ENCODE results near the gene AKAP9. TPM values are rescaled to one million over a fixed set of nuclear protein-coding genes. Genes with fewer than 3 reads are reported as not detected.

AKAP9 gene
- total RNA-seq, 1 experiment from 2014 or later: 71.3 TPM

DNA sequence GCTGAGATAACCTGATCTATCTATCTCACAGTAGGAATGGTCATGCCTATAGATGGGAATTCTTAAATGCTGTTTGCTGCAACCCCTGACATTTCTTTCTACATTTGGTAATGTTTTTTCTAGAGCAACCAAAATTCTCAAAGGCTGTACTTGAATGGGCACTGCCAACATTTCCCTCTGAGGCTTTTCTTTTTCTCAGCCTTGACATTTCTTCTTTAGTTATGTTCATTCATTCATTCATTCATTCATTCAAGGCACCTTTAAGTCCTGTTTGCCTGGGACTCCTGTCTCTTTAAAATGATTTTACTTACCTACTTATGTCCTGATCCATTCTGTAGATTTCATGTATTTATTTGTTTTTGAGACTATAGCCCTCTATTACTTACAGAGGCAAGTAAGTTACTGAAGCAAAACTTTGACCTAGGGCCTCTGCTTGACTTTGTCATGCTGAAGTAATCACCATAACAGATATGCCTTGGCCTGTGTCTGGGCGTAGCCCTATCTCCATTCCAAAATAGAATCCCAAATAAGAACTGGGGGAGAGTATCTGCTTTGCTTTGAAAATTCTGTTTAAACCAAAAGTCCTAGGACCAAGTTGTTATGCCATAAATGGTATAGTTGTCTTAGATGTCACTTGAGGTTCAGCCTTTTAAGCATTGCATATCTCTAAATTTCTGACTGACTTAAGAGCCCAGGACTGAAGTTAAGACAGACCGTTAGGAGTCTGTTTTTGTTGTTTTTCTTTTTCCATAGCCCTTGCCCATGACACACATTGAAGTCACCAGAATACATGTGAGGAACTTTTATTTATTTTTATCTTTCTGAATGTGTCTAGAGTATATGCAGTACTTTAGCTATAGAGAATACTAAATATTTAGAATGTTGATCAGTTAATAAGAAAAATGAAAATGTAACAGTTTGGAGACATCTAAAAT, 59.2 kb downstream of the AKAP9 start:
- no peaks in the 10 kb centered on the region for H3F3A ChIP-seq (ENCODE audit: insufficient read depth, low read depth)
- H3K4me3 ChIP-seq: no peak overlapping the region
- no peaks in the 10 kb centered on the region for H3K4me1 ChIP-seq (replicated peaks; ENCODE audit: insufficient read depth)
- BruUV-seq (replicated peaks): no TSS peak
- no peaks in the 10 kb centered on the region for H3K27me3 ChIP-seq (ENCODE audit: insufficient read depth, low read depth)
- intact Hi-C loops (cut with micrococcal nuclease; ENCODE audit: unreplicated experiment): no loop called here
- peaks cover 6% of the 10 kb centered on the region; the same call in 1 of the 2 replicates for H3K36me3 ChIP-seq (ENCODE audit: low read depth)
- no peak for TF ChIP-seq EZH2 (IDR thresholded peaks at IDR 0.05; ENCODE audit: low read depth)
- TF ChIP-seq, protein P1, sequence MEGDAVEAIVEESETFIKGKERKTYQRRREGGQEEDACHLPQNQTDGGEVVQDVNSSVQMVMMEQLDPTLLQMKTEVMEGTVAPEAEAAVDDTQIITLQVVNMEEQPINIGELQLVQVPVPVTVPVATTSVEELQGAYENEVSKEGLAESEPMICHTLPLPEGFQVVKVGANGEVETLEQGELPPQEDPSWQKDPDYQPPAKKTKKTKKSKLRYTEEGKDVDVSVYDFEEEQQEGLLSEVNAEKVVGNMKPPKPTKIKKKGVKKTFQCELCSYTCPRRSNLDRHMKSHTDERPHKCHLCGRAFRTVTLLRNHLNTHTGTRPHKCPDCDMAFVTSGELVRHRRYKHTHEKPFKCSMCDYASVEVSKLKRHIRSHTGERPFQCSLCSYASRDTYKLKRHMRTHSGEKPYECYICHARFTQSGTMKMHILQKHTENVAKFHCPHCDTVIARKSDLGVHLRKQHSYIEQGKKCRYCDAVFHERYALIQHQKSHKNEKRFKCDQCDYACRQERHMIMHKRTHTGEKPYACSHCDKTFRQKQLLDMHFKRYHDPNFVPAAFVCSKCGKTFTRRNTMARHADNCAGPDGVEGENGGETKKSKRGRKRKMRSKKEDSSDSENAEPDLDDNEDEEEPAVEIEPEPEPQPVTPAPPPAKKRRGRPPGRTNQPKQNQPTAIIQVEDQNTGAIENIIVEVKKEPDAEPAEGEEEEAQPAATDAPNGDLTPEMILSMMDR (conservative IDR thresholded peaks at IDR 0.05): no peak
- H3K4me2 ChIP-seq: no peak overlapping the region
- no peak for DNase-seq
- no peak overlapping the region for H3K27ac ChIP-seq
- ChIA-PET POLR2A (ENCODE audit: unreplicated experiment) (interaction anchor here (0.6 kb wide), 1 partner anchor 32 kb away, joined by 3 read pairs; no protein-coding TSS in a partner anchor), CTCF (no interaction called here)
- no peaks in the 10 kb centered on the region for H3K79me2 ChIP-seq (ENCODE audit: low read depth)
- H3K9me2 ChIP-seq (ENCODE audit: insufficient read depth): no peaks in the 10 kb centered on the region
- H4K20me1 ChIP-seq (ENCODE audit: insufficient read depth): no peaks in the 10 kb centered on the region
- H3K9me3 ChIP-seq (ENCODE audit: insufficient read depth, low read depth): no peaks in the 10 kb centered on the region
- no peak overlapping the region for H2AFZ ChIP-seq

DNA sequence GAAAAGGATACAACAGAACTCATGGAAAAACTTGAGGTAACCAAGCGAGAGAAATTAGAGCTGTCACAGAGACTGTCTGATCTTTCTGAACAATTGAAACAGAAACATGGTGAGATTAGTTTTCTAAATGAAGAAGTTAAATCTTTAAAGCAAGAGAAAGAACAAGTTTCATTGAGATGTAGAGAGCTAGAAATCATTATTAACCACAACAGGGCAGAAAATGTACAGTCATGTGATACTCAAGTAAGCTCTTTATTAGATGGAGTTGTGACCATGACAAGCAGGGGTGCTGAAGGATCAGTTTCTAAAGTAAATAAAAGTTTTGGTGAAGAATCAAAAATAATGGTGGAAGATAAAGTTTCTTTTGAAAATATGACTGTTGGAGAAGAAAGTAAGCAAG, 62.1 kb downstream of the AKAP9 start:
- H3K4me1 ChIP-seq (replicated peaks; ENCODE audit: insufficient read depth): no peaks in the 10 kb centered on the region
- ChIA-PET POLR2A (ENCODE audit: unreplicated experiment) (no interaction called here), CTCF (no interaction called here)
- H3K79me2 ChIP-seq (ENCODE audit: low read depth): no peaks in the 10 kb centered on the region
- no peak overlapping the region for H3K27ac ChIP-seq
- BruUV-seq (replicated peaks): no TSS peak
- H3K4me3 ChIP-seq: no peak overlapping the region
- H3K9me2 ChIP-seq (ENCODE audit: insufficient read depth): no peaks in the 10 kb centered on the region
- no peaks in the 10 kb centered on the region for H3K9me3 ChIP-seq (ENCODE audit: insufficient read depth, low read depth)
- no peaks in the 10 kb centered on the region for H4K20me1 ChIP-seq (ENCODE audit: insufficient read depth)
- no peaks in the 10 kb centered on the region for H3K27me3 ChIP-seq (ENCODE audit: insufficient read depth, low read depth)
- H3K4me2 ChIP-seq: no peak overlapping the region
- no peak for TF ChIP-seq EZH2 (IDR thresholded peaks at IDR 0.05; ENCODE audit: low read depth)
- TF ChIP-seq, protein P1 (conservative IDR thresholded peaks at IDR 0.05): no peak
- intact Hi-C loops (cut with micrococcal nuclease; ENCODE audit: unreplicated experiment): no loop called here
- no peak for DNase-seq
- peaks cover 6% of the 10 kb centered on the region; the same call in 1 of the 2 replicates for H3K36me3 ChIP-seq (ENCODE audit: low read depth)
- H3F3A ChIP-seq (ENCODE audit: insufficient read depth, low read depth): no peaks in the 10 kb centered on the region
- no peak overlapping the region for H2AFZ ChIP-seq

DNA sequence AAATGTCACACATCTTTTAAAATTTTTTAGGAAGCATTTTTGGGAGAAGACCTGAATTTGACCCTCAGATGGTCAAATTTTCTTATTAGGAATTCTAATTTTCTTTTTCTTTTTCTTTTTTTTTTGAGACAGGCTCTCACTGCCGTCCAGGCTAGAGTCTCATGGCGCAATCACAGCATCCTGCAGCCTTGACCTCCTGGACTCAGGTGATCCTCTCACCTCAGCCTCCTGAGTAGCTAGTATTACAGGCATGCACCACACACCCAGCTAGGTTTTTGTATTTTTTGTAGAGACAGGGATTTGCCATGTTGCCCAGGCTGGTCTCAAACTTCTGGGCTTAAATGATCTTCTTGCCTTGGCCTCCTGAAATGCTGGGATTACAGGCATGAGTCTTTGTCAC, 65.4 kb downstream of the AKAP9 start:
- TF ChIP-seq, protein P1 (conservative IDR thresholded peaks at IDR 0.05): no peak
- TF ChIP-seq EZH2 (IDR thresholded peaks at IDR 0.05; ENCODE audit: low read depth): no peak
- intact Hi-C loops (cut with micrococcal nuclease; ENCODE audit: unreplicated experiment): no loop called here
- Histone ChIP-seq H3K27ac (no peak overlapping the region), H3K4me3 (no peak overlapping the region), H4K20me1 (ENCODE audit: insufficient read depth) (no peaks in the 10 kb centered on the region), H3K4me1 (replicated peaks; ENCODE audit: insufficient read depth) (no peaks in the 10 kb centered on the region), H3K4me2 (no peak overlapping the region), H3K36me3 (ENCODE audit: low read depth) (peaks cover 6% of the 10 kb centered on the region; the same call in 1 of the 2 replicates), H2AFZ (no peak overlapping the region), H3K79me2 (ENCODE audit: low read depth) (no peaks in the 10 kb centered on the region), H3F3A (ENCODE audit: insufficient read depth, low read depth) (no peaks in the 10 kb centered on the region), H3K9me3 (ENCODE audit: insufficient read depth, low read depth) (no peaks in the 10 kb centered on the region), H3K27me3 (ENCODE audit: insufficient read depth, low read depth) (no peaks in the 10 kb centered on the region), H3K9me2 (ENCODE audit: insufficient read depth) (no peaks in the 10 kb centered on the region)
- CTCF ChIA-PET: no interaction called here
- DNase-seq: no peak
- POLR2A ChIA-PET (ENCODE audit: unreplicated experiment): no interaction called here
- BruUV-seq (replicated peaks): no TSS peak

Data from PC-9 (cell line).